AG10803 (cell line): Measurements from ENCODE around the gene CLK1.

Experiments
- DNase-seq: peaks from one replicate; pipeline ENCODE4 v3.0.0; 2010; ENCODE audit warnings: low read depth
- H3K4me3 ChIP-seq: 2 replicates; pipeline ENCODE4 v1.5.1; 2011; ENCODE audit warnings: mild to moderate bottlenecking, low read length, control low read depth
- TF ChIP-seq, protein P1 (sequence below): conservative IDR thresholded peaks from 2 replicates; pipeline ENCODE4 v1.5.1; 2011; ENCODE audit warnings: mild to moderate bottlenecking, low read length, control low read depth, inconsistent platforms

Gene CLK1

DNA sequence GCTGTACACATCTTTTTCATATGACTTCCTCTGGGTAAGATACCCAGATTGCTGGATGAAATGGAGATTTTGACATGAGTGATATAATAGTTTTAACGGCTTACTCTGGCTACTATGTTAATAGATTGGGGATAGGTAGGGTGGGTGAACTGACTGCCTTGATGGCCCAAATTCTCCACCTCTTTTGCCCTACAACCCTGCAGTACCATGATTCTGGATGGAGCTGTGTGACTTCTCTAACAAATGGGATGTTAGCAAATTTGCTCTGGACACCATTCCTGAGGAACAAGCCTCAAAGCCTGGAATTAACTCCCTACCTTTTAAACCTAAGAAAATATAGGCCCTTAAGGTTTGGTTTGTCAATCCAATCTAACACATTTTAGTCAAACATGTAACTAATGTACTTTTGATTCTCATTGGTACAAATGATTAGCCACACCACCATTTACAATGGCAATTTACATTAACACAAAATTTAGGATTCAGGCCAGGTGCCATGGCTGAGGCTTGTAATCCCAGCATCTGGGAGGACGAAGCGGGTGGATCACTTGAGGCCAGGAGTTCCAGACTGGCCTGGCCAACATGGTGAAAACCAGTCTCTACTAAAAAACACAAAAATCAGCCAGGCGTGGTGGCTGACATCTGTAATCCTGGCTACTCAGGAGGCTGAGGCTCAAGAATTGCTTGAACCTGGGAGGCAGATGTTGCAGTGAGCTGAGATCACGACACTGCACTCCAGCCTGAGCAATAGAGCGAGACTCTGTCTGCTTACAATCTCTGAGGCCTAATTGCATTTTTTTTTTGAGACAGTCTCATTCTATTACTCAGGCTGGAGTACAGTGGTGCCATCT is 12.8 kb downstream of the CLK1 start:
- TF ChIP-seq, protein P1, sequence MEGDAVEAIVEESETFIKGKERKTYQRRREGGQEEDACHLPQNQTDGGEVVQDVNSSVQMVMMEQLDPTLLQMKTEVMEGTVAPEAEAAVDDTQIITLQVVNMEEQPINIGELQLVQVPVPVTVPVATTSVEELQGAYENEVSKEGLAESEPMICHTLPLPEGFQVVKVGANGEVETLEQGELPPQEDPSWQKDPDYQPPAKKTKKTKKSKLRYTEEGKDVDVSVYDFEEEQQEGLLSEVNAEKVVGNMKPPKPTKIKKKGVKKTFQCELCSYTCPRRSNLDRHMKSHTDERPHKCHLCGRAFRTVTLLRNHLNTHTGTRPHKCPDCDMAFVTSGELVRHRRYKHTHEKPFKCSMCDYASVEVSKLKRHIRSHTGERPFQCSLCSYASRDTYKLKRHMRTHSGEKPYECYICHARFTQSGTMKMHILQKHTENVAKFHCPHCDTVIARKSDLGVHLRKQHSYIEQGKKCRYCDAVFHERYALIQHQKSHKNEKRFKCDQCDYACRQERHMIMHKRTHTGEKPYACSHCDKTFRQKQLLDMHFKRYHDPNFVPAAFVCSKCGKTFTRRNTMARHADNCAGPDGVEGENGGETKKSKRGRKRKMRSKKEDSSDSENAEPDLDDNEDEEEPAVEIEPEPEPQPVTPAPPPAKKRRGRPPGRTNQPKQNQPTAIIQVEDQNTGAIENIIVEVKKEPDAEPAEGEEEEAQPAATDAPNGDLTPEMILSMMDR = no peak
- H3K4me3 ChIP-seq = no peak overlapping the region
- DNase-seq = no peak

- TF ChIP-seq, protein P1 = no peak
- DNase-seq = no peak
- H3K4me3 ChIP-seq = no peak overlapping the region
Observed at GRCh38 chr2:200850512-200851256, 13.8 kb downstream of the CLK1 start.

DNA sequence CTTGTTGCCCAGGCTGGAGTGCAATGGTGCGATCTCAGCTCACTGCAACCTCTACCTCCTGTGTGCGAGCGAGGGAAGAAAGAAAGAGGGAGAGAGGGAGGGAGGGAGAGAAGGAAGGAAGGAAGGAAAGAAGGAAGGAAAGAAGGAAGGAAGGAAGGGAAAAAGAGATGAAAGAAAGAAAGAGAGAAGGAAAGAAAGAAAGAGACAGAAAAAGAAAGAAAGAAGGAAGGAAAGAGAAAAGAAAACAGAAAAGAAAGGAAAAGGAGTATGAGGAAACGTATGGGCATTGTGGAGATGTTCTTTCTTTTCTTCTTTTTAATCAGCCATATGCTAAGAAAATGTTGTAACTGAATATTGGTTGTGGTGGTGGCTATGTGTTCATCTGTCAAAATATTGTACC is 16.5 kb downstream of the CLK1 start:
- TF ChIP-seq, protein P1 = no peak
- no peak for DNase-seq
- H3K4me3 ChIP-seq = no peak overlapping the region

- H3K4me3 ChIP-seq = no peak overlapping the region
- TF ChIP-seq, protein P1 = no peak
- DNase-seq = no peak
Observed at GRCh38 chr2:200847269-200847668, 17.2 kb downstream of the CLK1 start.

DNA sequence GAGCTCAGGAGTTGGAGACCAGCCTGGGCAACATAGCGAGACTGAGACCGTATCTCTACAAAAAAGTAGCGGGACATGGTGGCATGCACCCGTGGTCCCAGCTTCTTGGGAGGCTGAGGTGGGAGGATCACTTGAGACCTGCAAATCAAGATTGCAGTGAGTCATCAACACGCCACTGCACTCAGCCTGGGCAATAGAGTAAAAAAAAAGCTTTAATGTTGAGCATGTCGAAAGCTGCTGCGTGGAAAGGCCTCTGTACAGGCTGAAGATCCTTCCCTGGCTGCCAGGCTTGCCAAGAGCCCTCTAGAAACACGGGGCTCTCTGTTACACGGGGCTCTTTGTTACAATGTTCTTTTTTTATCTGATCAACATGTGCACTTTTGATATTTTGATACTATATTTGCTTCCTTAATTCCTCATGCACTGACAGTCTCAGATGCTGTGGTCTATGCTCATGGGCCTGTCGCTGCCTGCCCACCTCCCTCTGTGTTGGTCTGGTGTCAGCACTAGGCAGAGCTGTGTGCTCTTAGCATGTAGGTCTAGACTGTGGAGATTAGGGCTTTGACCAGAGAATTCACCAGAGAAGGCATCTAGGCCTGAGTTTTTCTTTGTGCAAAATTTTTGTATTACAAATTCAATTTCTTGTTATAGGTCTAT is 18.7 kb downstream of the CLK1 start:
- H3K4me3 ChIP-seq = no peak overlapping the region
- TF ChIP-seq, protein P1 = no peak
- no peak for DNase-seq

- TF ChIP-seq, protein P1 = no peak
- DNase-seq = no peak
Observed at GRCh38 chr2:200845194-200845593, 19.3 kb downstream of the CLK1 start.

More at GRCh38 chr2:200845194-200845593, 19.3 kb downstream of the CLK1 start:
- H3K4me3 ChIP-seq = no peak overlapping the region
